Stimulated activated naive CD4-positive, alpha-beta T cell treated with Interleukin-2 at 50 U/mL for 16 hours (primary cell): Measurements from ENCODE around the gene NEK4.

ENCODE experiments used
- DNase-seq: peaks from one replicate; lab custom pipeline; 2025; lab: John Stamatoyannopoulos, UW

The NEK4 gene

GRCh38 chr3:52770496-52771333, at the start of gene NEK4:
Gene NEK4, minus strand, starts transcription at chr3:52770940. Its CDS starts 194 bp downstream, at chr3:52770746.
- DNase-seq: peak; percentile 84

GRCh38 chr3:52819936-52820335, 49.2 kb upstream of the NEK4 start:
- no peak for DNase-seq

GRCh38 chr3:52817860-52818259, 47.1 kb upstream of the NEK4 start:
- DNase-seq: no peak

GRCh38 chr3:52817221-52817620, 46.5 kb upstream of the NEK4 start:
- no peak for DNase-seq

GRCh38 chr3:52816654-52817053, 45.9 kb upstream of the NEK4 start:
- DNase-seq: no peak

GRCh38 chr3:52816199-52816598, 45.5 kb upstream of the NEK4 start:
- no peak for DNase-seq

- no peak for DNase-seq
Measured at GRCh38 chr3:52813810-52814209, 43.1 kb upstream of the NEK4 start.

- DNase-seq: no peak
Measured at GRCh38 chr3:52811452-52812011, 40.8 kb upstream of the NEK4 start.

GRCh38 chr3:52810923-52811322, 40.2 kb upstream of the NEK4 start:
- no peak for DNase-seq

- DNase-seq: no peak
Measured at GRCh38 chr3:52809662-52810377, 39.1 kb upstream of the NEK4 start.

- DNase-seq: no peak
Measured at GRCh38 chr3:52809149-52809548, 38.4 kb upstream of the NEK4 start.

- no peak for DNase-seq
Measured at GRCh38 chr3:52805270-52806039, 34.7 kb upstream of the NEK4 start.

- no peak for DNase-seq
Measured at GRCh38 chr3:52801839-52802238, 31.1 kb upstream of the NEK4 start.

GRCh38 chr3:52800079-52800478, 29.3 kb upstream of the NEK4 start:
- DNase-seq: no peak

- no peak for DNase-seq
Measured at GRCh38 chr3:52798978-52799476, 28.3 kb upstream of the NEK4 start.

- DNase-seq: no peak
Measured at GRCh38 chr3:52798376-52798977, 27.7 kb upstream of the NEK4 start.

- DNase-seq: no peak
Measured at GRCh38 chr3:52796411-52796810, 25.7 kb upstream of the NEK4 start.

- no peak for DNase-seq
Measured at GRCh38 chr3:52795298-52795900, 24.7 kb upstream of the NEK4 start.

GRCh38 chr3:52794612-52795099, 23.9 kb upstream of the NEK4 start, which contains the start of gene ITIH3:
Gene ITIH3, plus strand, starts transcription at chr3:52794796. Its CDS starts 8 bp downstream, at chr3:52794804.
- no peak for DNase-seq

GRCh38 chr3:52793702-52794611, 23.2 kb upstream of the NEK4 start:
- DNase-seq: no peak
